Measurements from ENCODE around the gene TSC22D2. TPM values are rescaled to one million over a fixed set of nuclear protein-coding genes. Genes with fewer than 3 reads are reported as not detected.
"Not testable (repeated sequence)": the region's sequence is repeated elsewhere in the genome, so short reads cannot be mapped to it uniquely, and the experiment has no call there.

The TSC22D2 gene
- total RNA-seq, 4 donors from 2014 or later: 19.0 to 35.2 (median 22.2) TPM

DNA sequence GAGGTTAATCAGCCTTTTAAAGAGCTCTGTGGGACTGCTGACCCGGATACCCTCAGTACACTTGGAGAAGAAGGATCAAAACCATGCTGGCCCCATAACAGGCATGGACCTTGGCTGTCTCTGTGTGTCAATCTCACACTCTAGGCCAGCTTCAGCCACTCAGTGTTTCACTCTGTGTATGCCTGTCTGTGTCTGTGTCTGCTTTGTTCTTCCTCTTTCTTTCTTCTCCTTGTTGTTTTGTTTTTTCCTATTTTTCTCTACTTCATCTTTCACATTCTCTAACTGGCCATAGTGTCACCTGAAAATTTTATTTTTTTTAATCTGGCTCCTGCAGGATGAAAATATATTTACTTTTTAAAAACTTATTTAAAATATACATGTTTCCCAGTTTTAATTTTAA is 87.1 kb downstream of the TSC22D2 start:
- TF ChIP-seq POLR2A (IDR thresholded peaks at IDR 0.05): no peak
- TF ChIP-seq, protein P1, sequence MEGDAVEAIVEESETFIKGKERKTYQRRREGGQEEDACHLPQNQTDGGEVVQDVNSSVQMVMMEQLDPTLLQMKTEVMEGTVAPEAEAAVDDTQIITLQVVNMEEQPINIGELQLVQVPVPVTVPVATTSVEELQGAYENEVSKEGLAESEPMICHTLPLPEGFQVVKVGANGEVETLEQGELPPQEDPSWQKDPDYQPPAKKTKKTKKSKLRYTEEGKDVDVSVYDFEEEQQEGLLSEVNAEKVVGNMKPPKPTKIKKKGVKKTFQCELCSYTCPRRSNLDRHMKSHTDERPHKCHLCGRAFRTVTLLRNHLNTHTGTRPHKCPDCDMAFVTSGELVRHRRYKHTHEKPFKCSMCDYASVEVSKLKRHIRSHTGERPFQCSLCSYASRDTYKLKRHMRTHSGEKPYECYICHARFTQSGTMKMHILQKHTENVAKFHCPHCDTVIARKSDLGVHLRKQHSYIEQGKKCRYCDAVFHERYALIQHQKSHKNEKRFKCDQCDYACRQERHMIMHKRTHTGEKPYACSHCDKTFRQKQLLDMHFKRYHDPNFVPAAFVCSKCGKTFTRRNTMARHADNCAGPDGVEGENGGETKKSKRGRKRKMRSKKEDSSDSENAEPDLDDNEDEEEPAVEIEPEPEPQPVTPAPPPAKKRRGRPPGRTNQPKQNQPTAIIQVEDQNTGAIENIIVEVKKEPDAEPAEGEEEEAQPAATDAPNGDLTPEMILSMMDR (IDR thresholded peaks at IDR 0.05): no peak
- Histone ChIP-seq H3K4me3 (no peak overlapping the region), H3K4me1 (no peaks in the 10 kb centered on the region), H3K27me3 (no peaks in the 10 kb centered on the region), H3K36me3 (no peaks in the 10 kb centered on the region), H3K9me3 (no peaks in the 10 kb centered on the region), H3K27ac (no peak overlapping the region)
- no peak for DNase-seq

DNA sequence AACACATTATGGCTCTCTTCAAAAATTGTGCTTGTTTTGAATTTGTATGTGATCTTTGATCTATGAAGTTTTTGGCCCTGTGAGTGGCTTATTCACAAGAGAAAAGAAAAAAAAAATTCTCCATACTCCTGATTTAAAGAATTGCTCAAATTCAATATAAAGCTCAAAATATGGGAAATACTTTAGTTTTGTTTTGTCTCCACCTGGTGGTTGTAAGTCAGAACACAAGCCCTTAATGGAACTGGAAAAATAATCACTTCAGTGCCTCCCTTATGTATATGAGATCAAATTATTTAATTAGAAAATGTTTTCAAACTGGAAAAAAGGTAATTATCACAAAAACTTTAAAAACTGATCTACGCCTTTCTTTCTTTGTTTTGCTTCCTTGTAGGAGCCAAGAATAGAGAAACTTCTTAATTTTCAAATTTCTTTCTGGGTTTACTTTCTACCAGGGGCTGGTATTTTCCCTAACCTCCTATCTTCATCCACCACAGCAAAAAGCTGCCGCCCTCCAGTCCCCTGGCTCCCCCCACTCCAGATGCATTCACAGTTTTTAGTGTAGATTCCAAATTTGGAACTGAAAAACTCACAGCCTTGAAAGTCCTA is 87.6 kb downstream of the TSC22D2 start:
- Histone ChIP-seq H3K27me3 (no peaks in the 10 kb centered on the region), H3K4me3 (no peak overlapping the region), H3K27ac (no peak overlapping the region), H3K36me3 (no peaks in the 10 kb centered on the region), H3K9me3 (peaks cover 0 to under 1% (median under 1%) of the 10 kb centered on the region in 4 donors), H3K4me1 (no peaks in the 10 kb centered on the region)
- no peak for TF ChIP-seq POLR2A (IDR thresholded peaks at IDR 0.05)
- TF ChIP-seq, protein P1 (IDR thresholded peaks at IDR 0.05): peak; percentile 59 to 92 (median 89)
- DNase-seq: no peak

DNA sequence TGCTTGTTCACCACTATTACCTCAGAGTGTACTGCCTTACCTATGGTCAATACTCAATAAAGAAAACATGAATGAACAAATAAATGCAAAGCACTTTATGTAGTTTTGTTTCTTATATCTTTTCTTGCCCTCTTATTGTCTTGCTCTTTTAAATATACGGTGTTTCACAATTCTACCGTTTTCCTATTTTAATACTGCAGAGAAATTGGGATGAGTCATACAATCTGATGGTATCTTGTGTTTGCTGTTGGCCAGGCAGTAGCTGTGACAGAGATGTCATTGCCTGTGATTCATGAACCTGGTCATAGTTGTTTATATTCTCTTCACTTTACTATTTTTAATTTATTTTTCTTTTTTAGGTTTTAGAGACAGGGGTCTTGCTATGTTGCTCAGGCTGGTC is 89.9 kb downstream of the TSC22D2 start:
- no peak for TF ChIP-seq POLR2A (IDR thresholded peaks at IDR 0.05)
- TF ChIP-seq, protein P1 (IDR thresholded peaks at IDR 0.05): no peak
- H3K27me3 ChIP-seq: no peaks in the 10 kb centered on the region
- H3K9me3 ChIP-seq: peaks cover 0 to 8% (median 3%) of the 10 kb centered on the region in 4 donors
- no peak for DNase-seq
- H3K36me3 ChIP-seq: no peaks in the 10 kb centered on the region
- no peak overlapping the region for H3K27ac ChIP-seq
- no peaks in the 10 kb centered on the region for H3K4me1 ChIP-seq
- H3K4me3 ChIP-seq: no peak overlapping the region

DNA sequence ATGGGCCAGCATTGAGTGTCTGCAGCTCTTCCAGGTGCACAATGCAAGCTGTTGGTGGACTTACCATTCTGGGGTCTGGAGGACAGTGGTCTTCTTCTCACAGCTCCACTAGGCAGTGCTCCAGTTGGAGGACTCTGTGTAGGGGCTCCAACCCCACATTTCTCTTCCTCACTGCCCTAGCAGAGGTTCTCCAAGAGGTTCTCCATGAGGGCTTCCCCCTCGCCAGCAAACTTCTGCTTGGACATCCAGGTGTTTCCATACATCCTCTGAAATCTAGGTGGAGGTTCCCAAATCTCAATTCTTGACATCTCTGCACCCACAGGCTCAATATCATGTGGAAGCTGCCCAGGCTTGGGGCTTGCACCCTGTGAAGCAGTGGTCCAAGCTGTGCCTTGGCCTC is 92.9 kb downstream of the TSC22D2 start:
- not testable (repeated sequence) for H3K4me3 ChIP-seq, H3K27ac ChIP-seq, H3K9me3 ChIP-seq, H3K4me1 ChIP-seq, H3K27me3 ChIP-seq, DNase-seq, H3K36me3 ChIP-seq

DNA sequence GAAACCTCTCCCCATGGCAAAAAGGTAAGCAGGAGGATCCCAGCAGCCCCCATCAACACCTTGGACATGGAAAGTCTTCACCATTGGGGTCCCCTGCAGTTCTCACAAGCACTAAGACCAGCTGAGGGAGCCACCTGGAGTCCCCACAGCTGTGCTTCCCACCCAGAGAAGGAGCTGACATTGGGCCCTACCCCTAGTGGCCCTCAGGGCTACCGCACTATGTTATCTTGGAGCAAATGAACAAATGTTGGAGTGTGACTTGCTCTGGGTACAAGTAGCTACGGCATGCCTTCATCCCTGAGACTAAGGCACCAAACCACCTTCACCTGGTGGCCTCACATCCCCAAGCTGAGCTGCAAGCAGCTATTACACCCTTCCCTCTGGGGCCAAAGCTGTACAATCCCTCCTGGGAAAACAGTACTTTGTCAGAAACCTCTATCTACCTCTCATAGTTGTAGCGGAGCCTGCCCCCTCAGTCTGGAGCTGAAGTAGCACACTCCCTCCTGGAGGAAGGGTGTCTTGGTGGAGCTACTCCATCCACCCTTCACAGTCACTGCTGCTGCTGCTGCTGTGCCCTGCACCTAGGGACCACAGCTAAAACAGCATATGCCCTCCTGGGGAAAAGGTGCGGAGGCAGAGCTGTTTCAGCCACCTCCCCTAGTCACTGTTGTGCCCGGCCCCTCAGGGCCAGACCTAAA is 95.5 kb downstream of the TSC22D2 start:
- no peaks in the 10 kb centered on the region for H3K27me3 ChIP-seq
- peaks cover 0 to 8% (median 3%) of the 10 kb centered on the region in 4 donors for H3K9me3 ChIP-seq
- no peak overlapping the region for H3K27ac ChIP-seq
- H3K4me1 ChIP-seq: no peaks in the 10 kb centered on the region
- TF ChIP-seq, protein P1 (IDR thresholded peaks at IDR 0.05): no peak
- no peak for TF ChIP-seq POLR2A (IDR thresholded peaks at IDR 0.05)
- DNase-seq: no peak
- H3K4me3 ChIP-seq: no peak overlapping the region
- no peaks in the 10 kb centered on the region for H3K36me3 ChIP-seq

DNA sequence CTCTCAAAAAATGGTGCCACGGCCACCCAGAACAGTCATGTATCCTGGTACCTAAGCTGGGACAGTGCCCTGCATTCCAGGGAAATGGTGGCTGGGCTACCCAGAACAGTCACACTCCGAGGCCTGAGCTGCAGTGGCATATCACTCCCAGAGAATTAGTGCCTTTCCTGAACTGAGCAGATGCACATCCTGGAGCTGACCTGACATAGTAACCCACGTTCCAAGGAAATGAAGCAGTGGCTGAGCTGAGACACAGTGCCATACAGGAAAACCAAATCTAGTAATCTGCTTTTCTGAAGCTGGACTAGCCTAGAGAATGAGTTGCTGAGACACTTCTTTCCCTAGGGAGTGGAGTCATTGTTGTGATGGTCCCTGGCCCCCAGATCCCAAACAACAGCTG is 96.4 kb downstream of the TSC22D2 start:
- no peak overlapping the region for H3K4me3 ChIP-seq
- TF ChIP-seq, protein P1 (IDR thresholded peaks at IDR 0.05): no peak
- no peak for TF ChIP-seq POLR2A (IDR thresholded peaks at IDR 0.05)
- no peaks in the 10 kb centered on the region for H3K27me3 ChIP-seq
- no peak overlapping the region for H3K27ac ChIP-seq
- no peaks in the 10 kb centered on the region for H3K4me1 ChIP-seq
- no peak for DNase-seq
- no peaks in the 10 kb centered on the region for H3K36me3 ChIP-seq
- H3K9me3 ChIP-seq: peaks cover 0 to 8% (median 3%) of the 10 kb centered on the region in 4 donors
